HG03097 (cell line): ENCODE results near the gene GRIK1.

Experiments
- ATAC-seq: cut with Tn5 transposase; IDR thresholded peaks from one replicate; pipeline ENCODE4 v1.9.1; 2021; ENCODE audit not compliant: unreplicated experiment, low FRiP score

The GRIK1 gene

DNA sequence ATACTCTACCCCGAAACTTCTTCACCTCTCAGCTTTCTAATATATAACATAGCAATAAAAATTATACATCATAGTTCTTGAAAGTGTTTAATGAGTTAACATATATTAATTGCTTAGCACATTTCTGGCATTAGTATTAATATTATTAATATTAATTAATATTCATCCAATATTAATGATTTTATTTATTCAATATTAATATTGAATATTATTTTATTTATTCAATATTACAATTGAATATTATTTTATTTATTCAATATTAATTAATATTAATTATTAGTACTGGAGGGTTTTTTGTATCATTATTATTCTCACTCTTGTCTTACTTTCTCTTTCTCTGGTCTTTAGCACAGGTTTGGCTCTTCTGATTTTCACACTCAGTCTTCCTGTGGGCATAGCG is 105.2 kb downstream of the GRIK1 start:
- ATAC-seq, result no peak

DNA sequence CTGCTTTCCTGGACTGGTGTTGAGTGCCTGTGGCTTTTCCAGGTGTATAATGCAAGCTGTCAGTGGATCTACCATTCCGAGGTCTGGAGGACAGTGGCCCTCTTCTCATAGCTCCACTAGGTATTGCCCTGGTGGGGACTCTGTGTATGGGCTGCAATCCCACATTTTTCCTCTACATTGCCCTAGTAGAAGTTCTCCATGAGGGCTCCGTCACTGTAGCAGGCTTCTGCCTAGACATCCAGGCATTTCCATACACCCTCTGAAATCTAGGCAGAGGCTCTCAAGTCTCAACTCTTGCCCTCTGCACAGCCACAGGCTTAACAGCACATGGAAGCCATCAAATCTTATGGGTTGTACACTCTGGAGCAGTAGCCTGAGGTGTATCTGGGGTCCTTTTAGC is 107.6 kb downstream of the GRIK1 start:
- no peak for ATAC-seq

DNA sequence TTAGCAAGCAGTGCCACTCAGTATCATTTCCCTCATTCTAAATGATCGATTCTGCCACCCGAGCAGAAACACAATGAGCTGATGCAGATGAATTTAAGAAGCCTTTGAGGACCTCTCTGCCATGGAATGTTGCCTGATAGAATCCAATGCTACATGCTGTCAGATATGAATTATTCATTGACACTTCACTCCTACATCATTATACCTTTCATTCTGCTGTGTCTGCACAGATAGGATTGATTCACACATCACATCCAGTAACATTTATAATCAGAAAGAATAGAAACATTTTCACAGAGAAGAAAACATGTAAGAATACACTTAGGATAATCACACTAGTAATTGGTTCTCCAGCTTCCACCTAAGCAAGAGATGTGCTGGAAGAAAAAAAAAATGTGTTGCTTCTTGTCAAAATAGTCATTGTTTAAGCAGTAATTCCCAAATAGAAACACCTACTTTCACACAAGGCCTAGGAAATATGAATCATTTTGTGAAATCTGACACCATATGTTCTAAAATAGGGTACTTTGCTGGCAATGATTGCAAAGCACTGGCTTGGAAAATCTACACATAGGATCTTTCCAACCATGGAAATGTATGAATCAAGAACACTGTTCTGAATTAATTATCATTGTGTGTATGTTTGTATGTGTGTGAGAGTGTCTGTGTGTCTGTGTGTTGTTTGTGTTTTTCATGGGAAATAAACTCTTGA is 110.1 kb downstream of the GRIK1 start:
- ATAC-seq, result no peak

DNA sequence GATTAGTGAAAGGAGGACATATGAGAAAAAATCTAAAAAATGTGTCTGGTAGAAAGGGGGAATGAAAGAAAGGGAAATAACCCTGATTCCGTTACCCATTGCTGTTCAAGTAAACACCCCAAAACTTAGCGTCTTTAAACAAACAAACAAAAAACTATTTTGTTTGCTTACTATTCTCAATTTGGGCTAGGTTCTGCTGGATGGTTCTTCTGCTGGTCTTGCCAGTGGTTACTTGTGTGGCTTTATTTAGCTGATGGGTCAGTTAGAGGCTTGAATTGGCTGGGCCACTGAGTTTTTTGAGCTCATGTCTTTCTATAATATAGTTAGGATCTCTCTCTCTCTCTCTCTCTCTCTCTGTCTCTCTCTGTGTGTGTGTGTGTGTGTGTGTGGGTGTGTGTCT is 112.1 kb downstream of the GRIK1 start:
- no peak for ATAC-seq

DNA sequence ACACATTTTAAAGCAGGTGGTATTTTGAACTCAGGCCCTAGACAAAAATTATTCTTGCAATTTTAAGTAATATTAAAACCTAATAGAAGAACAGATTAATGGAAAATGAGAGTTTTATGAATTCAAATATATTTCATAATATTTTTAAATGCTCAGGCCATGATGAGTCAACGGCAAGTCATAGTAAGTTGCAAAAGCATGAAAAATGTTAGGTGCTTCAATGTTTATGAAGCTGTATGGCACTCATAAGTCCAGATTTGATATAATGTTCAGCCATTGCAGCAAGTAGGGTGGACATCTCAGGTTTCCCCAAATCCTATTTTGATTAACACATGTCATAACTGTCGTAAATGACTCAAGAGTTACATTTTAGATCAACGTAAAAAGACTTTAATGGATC is 112.6 kb downstream of the GRIK1 start:
- ATAC-seq, result no peak

DNA sequence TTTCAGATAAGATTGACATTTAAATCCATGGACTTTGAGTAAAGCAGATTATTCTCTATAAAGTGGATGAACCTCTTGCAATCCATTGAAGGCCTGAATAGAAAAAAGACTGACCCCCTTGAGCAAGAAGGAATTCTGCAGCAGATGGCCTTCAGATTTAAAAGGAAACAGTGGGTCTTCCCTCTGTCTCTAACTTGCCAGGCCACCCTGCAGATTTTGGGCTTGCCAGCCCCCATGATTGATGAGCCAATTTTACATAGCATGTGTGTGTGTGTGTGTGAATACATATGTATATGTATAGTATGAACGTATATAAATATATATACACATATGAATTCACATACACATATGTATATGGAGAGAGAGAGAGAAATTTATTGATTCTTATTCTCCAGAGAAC is 113.4 kb downstream of the GRIK1 start:
- no peak for ATAC-seq

DNA sequence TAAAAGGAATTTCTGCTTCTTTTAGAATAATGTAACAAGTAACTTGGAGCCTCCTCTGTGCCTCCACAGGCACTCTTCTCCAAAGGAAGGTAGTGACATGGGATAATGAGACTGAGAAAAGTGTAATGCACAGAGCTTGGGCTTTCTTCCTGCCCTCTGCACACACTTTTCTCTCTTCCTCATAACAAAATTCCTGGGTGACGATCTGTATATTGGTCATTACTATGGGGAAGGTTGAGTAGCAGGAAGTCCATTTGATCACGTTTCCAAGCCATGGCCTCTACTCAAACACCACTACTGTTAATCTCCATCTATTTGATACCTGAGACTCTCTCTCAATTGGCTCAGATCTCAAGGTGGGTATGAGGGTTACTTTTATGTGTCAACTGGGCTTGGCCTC is 113.9 kb downstream of the GRIK1 start:
- ATAC-seq, result no peak

DNA sequence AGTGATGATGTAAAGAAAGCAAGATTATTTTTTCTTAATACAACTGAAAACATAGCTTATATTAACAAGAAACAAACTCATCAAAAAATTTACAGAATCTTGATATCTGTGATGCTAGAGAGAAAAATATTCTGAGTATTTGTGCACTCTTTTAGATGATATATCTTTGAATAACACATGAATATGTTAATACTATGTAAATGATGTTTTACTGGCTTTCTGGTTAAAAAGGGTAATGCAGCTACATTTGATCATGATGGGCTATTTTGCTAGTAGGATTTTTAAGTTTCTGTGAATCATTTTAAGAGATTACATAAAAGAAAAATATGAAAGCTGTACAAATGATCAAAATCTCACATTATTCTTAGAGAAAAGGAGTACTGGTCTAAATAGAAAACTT is 114.5 kb downstream of the GRIK1 start:
- ATAC-seq, result no peak

DNA sequence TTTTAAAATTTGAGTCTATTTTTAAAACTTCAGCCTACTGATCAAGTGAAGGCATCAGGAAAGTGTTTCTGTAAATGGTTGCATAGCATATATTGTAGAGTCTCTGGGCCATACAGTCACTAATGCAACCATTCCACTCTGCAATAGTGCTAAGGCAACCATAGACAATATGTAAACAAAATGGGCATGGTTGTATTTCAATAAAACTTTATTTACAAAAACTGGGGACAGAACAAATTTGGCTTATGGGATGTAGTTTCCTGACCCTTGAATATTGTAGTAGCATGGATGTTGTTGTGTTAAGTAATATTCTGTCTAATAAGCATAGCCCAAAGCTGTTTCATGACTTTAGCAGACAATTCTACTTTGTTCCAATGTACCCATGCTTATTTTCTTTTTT is 117.7 kb downstream of the GRIK1 start:
- no peak for ATAC-seq

DNA sequence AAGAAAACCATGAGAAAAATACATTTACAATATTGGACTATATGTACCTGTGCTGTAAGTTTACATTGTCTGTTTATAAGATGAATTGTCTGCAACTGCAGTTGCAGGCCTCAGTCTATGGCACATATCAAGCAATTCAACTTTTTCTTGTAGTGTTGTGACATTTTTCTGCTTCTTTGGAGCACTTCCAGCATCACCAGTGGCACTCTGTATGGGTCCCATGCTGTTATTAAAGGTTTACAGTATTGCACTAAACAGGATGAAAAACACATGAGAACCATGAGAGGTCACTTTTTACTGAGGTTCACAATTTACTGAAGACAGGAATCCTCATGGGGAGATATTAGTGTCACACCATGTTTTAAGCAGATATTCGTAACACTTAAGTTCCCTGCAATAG is 118.6 kb downstream of the GRIK1 start:
- ATAC-seq, result no peak

DNA sequence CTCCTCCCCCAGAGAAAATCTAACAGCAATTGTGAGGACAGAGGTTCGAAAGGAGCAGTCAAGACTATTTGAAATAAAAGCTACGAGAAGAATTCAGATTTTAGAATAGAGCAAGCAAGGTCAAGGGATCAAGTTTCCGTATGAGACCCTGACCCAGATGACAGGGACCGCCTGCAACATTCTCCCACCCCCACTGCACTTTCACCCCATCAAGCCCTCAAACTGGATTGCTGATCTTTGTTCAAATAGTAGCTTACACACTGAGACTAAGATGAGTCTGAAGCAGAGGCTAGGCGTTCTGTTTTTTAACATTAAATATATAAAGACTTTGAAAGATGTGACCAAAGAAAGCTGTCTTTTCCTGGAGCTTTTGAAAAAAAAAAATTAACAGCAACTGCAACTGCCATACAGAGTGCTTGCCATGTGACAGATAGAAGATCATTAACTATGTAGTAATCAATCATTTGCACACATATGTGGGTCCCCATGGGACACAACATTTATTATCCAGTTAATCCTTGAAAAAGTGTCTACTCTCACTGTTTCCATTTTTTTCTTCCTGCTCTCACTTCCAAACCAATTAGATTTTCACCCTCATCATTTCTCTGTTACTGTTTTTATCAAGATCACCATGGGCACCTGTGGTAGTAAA is 120.0 kb downstream of the GRIK1 start:
- ATAC-seq, result no peak

DNA sequence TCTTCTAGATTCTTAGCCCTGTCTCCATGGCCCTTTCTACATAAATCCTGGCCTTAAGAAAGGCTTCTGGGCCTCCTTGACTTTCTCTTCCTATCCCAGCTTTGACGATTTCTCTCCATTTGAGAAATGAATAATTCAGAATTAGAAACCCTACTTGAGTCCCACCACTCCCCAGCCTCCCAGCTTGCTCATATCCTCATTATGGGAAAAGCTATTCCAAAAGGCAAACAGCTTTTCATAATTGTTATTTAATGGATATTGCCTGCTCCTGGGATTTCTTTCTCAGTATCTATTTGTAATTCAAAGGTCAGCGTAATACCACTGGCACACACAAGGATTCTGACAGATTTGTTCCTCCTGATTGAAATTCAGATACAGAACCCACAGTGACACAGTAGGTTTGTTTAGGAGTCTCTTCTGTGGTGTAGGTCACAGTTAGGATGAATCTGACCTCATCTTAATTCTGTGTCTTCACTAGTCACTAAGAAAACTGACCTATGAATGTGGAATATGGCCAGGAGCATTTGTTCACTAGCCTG is 121.3 kb downstream of the GRIK1 start:
- no peak for ATAC-seq

DNA sequence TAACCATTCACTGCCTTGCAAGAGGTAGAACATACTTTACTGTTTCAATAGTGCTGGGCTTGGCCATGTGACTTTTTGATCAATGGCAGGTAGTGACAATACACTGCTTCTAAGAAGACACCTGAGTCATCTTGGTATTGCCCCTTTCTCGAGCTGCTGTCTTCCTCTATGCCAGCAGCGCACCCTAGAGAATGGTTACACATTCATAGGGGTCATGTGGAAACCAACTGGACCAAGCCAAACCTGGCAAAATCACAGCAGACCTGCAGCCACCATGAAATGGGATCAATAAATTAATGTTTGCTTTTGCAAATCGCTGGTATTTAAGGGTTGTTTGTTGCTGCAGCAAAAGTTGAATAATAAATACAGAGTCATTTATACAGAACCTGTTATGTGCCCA is 122.3 kb downstream of the GRIK1 start:
- no peak for ATAC-seq

DNA sequence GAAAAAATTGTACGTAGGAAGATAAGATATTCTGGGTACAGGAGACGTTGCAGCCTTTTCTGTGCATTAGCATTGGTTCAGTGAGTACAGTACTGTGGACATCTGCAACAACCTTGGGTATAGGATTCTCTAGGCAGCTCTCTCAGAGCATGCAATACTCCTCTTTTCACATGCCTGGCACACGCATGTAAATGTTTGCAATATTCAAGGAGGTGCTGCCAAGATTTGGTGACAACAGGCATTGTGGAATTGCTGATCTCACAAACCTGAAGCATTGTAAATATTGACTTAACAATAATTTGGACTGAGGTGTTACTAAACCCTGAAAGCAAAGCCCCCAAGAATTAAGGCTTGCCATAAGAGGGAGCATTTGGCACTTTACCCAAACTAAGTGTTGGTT is 126.8 kb downstream of the GRIK1 start:
- no peak for ATAC-seq

DNA sequence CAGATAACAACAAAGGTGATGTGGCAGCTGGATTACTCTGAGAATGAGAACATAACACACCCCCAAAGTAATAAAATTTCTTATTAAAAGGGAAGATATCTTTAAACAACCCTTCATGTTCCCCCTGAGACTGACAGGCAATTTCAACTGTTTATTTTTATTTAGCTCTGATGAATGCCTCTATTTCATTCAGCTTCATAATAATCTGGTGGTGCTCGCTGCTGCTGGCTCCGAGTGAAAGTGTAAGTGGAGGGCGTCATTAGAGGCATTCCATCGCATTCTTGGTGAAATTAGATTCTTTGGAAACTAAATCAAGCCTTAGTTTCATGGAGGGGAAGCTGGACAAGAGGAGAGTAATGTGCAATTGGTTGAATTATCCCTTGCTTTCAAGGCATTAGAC is 128.9 kb downstream of the GRIK1 start:
- ATAC-seq, result no peak

DNA sequence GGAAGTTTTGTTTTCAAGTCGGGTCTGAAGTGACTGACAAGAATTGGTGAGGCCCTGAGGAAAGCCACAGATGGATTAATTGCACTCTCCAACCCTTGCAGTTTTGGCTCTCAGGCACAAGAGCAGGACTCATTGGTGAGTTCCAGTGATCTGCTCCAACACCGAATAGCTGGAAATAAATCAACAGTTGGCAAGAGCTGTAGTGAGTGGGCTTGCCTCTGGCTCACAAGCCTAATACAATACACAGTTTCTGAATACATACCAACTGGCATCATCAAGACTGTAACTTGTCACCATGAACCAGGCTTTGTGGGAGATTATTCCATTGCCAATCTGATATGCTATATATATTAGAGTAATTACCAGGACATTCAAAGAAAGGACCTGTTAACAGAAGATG is 131.6 kb downstream of the GRIK1 start:
- ATAC-seq, result no peak

DNA sequence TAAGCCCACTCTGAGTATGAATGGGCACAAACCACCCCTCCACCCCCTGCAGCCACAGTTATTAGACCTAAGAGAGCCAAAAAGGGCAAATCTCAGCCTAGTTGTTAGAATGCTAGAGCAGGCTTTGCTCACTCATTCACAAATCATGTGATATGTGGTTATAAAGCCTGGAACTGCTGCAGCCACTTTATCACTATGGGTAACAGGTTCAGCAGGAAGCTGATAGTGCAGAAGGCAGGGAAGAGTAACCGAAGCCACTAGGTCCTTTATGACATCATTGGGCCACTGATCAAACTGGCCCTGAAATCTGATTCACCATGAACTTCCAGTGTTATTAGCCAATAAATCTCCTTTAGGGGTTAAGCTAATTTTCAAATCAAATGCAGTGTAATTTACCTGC is 134.7 kb downstream of the GRIK1 start:
- no peak for ATAC-seq

DNA sequence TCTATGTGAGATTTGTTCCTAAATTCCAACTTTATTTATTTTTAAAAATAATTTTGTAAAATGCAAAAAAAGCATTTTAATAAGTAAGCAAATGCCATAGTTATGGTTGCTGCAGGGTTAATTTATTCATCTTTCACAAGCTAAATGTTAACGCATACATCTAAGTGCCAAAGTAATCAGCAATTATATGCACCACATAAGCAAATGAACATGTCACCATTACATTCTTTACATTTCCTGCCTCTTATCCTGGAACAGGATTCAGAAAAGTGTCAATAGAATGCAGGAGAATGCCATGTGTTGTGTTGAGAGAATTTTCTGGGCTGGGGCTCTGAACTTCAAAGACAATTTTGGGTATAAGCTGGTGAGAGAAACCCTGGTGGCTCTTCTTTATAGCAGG is 136.6 kb downstream of the GRIK1 start:
- no peak for ATAC-seq

DNA sequence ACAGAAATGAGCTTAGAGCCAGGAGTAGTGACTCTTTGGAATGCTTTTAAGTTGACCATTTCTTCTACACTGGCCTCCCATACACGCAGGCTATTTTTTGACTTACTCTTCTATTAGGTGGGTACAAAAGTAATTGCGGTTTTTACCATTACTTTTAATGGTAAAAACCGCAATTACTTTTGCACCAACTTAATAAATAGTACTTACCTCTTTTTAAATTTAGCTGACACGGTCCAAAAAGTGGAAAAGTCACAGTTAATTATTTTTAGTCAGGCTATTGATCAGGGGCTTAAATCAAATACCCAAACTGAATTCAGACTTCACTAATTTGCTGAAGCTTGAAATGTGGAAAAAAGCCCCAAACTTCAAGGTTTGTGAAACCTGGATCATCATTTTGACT is 138.7 kb downstream of the GRIK1 start:
- no peak for ATAC-seq

DNA sequence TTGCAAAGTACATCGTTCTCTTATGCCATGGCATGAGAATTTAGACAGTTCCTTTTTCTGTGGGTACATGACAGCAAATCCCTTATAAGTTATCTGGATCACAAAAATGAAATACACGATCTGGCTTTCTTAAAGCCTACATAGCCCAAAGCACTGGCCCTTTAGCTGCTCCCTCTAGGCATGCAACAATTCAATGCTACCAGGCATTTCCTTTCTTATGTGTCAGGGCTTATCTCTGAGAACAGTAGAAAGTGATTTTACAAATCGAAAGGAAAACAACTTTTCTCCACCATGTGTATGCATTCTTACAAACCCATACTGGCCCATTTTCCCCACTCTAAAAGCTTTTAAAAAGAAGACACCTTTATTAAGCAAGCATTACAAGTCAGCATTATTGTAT is 139.7 kb downstream of the GRIK1 start:
- ATAC-seq, result no peak

DNA sequence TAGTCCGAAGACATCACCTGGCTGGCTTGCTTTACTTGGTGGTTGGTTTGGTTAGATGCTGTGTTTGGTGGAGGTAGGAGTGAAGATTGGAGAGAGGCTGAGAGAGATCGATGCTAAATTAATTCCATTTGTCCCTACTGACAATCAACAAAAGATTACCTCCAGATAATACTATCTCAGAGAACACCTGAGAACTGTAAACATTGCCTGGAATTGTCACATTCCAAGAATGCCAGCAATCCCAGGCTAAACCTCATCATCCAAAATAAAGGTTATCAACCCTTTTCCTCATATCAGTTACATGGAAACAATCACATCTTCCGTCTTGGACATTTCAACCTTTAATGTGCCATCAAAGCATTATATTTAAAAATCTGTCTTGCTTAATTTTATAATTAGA is 141.0 kb downstream of the GRIK1 start:
- ATAC-seq, result no peak

DNA sequence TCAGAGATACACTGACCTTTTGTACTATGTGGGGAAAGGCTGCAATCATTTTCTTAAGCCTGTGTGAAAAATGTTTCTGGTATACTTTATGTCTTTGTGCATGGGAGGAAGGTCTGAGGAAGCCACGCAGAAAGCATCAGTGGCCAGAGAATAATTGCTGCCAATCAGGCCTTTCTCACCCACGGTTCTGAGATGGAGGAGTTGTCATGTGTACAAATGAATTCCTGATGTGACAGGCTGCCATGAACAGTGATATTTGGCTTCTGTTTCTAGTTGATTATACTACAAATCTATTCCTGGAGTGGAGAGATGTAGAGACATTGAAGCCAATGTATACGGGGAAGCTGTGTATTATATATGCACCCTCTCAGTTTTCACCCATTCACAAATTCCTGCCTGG is 142.6 kb downstream of the GRIK1 start:
- ATAC-seq, result no peak
